Stimulated activated CD8-positive, alpha-beta memory T cell treated with anti-CD3 and anti-CD28 coated beads, Interleukin-12 subunit alpha, Interleukin-12 subunit beta, amount 100 ng/mL, for 1 hour (primary cell): Measurements from ENCODE around the gene DVL2.
A peak's percentile ranks its signal among the peaks of the same experiment; 100 is the strongest.

Experiments
- DNase-seq: peaks from one replicate; pipeline ENCODE4 v3.0.0-alpha.2; 2020; ENCODE audit warnings: low read depth

Gene DVL2

GRCh38 chr17:7219229-7219811 lies 15.0 kb downstream of the DVL2 start:
- no peak for DNase-seq

DNA sequence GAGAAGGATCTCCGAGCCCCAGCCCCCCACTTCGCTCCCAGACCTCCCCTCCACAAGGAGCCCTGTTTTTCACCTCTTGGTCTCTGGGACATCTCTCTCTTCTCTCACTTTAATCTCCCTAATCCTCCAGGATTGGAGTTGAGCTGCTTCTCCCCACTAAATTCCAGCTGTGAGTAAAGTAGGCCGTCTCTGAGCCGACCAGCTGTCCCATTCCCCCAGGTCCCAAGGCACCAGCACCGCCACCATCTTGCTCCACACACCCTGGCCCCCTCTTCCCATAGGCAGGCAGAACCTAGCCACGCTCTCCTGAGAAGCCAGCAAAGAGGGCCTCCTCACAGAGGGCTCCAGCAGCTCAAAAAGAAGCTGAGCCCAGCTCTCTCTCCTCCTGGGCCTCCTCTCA lies 15.6 kb downstream of the DVL2 start:
- no peak for DNase-seq

- DNase-seq: no peak
Measured at GRCh38 chr17:7218166-7218565, 16.2 kb downstream of the DVL2 start.

DNA sequence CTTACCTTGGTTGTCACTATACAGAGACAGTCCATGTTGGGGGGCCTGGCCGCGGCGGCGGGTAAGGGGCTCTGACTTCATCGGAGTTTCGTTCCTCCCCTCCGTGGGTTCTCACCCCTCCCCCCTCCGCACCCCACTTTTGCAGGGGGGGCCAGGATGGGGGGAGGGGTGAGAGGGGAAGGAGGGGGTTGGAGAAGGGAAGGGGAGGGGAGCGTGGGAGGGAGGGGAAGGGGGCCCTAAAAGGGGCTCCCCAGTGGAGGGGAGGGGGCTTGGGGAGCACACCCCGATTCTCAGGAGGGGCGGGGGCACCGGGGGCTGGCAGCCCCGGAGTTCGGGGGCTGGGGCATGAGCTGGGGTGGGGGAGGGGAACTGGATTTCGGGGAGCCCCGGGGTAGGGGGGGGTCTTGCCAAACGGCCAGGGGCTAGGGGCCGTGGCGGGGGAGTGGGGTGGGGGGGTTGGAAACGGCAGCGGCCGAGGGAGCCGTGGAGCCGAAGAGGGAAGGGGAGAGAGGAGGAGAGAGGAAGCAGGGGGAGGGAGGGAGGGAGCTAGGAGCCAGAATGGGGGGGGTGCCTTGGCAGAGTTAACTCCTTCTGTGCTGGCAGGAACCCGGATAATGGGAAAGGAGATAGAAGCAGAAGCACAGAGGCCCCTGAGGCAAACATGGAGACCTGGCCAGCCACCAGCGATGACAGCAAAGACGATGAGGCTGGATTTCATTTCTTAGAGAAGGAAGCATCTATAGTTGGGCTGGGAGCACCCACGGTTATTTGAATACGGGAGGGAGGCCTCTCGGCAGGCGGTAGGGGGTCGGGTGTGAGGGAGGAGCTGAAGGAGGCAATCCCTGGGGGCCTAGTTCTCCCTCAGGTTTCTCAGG lies 17.0 kb downstream of the DVL2 start:
- no peak for DNase-seq

- no peak for DNase-seq
Measured at GRCh38 chr17:7216242-7217112, 17.8 kb downstream of the DVL2 start.

DNA sequence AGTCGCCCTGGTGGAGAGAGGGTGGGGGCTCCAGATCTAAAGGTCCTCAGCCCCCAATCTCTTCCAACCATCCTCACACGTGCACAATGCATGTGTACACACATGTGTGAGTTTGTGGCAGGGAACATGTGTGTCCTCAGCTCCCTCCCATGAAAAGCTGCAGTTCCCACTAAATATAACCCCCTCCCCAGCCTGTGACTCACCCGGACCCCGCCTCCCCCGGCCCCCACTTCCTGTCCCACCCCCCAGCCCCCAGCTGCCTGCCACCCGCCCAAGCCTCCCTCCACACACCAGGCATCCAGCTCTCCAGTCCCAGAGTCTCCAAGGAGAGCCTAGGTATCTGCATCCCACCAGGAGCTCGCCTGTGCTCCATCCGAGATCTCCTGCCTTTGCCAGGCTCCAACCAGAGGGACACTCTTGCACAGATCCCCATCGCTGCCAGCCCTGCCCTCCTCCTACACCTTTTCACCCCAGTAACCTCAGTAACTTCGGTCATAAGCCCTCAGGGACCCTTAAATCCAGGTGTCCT lies 18.6 kb downstream of the DVL2 start:
- no peak for DNase-seq

DNA sequence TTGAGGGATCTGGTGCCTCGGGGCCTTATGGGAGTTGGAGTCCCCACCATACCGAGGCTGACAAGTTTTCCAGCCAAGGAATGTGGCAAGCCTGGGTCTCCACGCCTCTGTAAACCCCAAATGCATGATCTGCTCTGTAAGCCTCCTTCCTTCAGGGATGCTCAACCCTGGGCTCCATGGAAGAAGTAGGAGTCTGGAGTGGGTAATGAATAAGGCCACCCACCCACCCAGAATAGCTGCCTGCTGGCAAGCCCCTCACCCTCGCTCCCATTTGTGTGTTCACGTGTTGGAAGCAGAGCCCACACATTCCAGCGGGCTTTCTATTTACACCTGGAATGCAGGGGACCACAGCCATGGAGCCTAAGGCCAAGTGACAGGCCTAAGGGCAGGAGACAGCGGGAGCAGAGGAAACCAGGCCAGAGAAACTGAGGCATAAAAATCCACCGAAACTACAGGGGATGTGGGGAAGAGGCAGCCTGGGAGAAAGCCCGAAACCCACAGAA lies 19.1 kb downstream of the DVL2 start:
- DNase-seq: no peak

GRCh38 chr17:7214300-7215135 lies 19.8 kb downstream of the DVL2 start:
- DNase-seq: peak; percentile 96

- no peak for DNase-seq
Measured at GRCh38 chr17:7213895-7214299, 20.4 kb downstream of the DVL2 start.

GRCh38 chr17:7211491-7212273 lies 22.6 kb downstream of the DVL2 start:
- DNase-seq: no peak

DNA sequence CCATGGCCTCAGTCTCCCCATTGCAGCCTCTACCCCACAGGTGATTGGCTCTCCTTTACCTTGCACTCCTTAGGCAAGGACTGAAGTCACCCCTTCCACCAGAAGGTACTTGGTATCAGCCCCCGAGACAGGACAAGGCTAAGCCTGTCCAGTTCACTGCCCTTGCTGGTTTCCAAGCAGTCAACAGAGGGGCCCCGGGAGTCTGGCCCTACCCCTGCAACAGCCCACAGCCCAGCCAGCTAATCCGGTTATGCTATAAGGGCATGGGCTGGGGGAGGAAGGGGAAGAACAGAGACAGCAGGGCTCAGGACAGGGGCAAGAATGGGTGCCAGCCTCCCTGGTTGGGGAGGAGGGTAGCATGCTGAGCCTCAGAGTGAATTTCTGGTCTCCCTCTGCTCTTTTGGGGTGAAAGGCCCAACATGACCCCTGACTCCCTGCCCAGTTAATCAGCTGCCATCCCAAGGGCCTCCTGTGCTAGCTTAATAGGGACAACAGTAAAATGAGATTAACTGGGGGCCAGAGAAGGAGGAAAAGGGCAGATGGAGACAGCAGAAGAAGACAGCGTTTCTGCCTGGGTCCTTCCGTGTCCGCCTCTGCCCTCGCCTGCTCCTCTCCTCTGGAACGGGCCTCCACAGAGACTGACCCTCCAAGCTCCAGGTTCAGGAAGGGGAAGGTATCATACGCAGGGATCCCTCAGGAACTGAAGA lies 25.4 kb downstream of the DVL2 start:
- DNase-seq: no peak

GRCh38 chr17:7208027-7208571 lies 26.2 kb downstream of the DVL2 start:
- no peak for DNase-seq

GRCh38 chr17:7207120-7208001 lies 27.0 kb downstream of the DVL2 start:
- no peak for DNase-seq

- DNase-seq: no peak
Measured at GRCh38 chr17:7205561-7205960, 28.8 kb downstream of the DVL2 start.

DNA sequence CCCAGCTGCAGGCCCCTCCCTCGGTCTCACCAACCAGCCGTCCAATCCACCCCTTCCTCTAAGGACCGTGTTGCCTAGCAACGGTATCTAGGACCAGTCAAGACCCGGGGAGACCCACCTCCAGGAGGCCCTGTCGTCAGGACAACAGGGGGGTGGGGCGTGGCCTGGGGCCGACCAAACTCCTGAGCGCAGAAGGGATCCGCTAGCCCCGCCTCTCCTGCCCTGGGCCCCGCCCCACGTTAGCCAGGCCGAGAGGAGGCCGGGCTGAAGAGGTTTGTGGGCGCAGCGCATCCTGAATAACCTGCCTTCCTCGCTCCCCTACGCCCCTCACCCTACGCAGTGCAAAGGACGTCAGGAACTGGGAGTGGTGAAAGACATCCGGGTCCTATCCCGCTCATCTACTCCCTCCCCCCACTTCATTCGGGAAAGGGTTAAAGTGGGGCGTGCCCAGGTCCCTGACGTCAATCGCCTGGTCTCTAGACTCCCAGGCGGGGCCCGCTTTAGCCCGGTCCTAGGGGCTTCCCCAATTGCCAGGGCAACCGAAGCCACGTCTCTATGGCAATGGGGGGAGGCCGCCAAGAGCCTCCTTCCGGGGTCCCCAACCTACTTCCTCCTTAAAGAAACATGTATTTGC lies 29.4 kb downstream of the DVL2 start:
- peak; percentile 90 for DNase-seq

GRCh38 chr17:7204336-7204735 lies 30.0 kb downstream of the DVL2 start:
- no peak for DNase-seq

DNA sequence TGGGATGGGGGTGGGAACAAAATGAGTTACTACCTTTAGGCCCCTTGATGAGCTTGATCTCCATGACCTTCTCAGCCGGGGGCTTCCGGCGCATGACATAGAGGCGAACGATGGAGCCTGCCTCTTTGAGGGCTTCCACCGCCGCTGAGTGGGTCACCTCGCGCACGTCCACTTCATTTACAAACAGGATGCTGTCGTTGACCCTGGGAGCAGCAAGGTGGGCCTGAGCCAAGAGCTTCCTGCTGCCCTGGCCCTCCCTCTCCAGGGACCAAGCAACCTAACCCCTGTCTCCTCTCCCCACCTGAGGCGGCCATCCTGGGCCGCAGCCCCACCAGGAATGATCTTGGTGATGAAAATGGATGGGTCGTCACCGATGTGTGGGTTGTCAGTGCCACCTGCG lies 30.9 kb downstream of the DVL2 start:
- no peak for DNase-seq
